ENCODE measurements around the gene ERI3. TPM values are rescaled to one million over a fixed set of nuclear protein-coding genes. Genes with fewer than 3 reads are reported as not detected.
A peak's percentile ranks its signal among the peaks of the same experiment; 100 is the strongest.

Gene ERI3
- total RNA-seq, 8 experiments from 2014 or later, result 58.1 to 101 (median 78.5) TPM

DNA sequence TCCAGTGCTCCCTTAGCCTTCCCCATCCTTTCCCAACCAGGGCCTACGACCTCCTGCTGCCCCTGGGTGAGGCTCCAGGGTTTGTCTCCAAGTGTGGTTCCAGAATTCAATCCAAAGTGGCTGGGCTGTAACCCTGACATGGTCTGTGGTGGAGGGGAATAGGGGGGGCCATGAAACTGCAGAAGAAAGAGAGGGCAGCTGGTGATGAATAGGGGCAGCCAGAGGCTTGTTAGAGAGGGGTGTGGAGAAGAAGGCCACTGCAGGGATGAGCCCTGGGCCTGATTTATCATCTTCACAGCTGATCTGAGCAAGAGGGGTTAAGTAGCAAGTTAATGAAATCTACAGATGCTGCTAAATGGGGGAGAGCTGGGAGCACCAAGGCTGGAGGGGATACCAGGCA is 12.9 kb upstream of the ERI3 start:
- Histone ChIP-seq H3K27ac (no peak overlapping the region), H3K4me3 (no peak overlapping the region), H3K4me1 (replicated peaks in 1 of 2) (peaks cover 42% of the 10 kb centered on the region in 2 donors)
- in situ Hi-C loops (cut with MboI; ENCODE audit: low pct_unique_long_range_greater_than_20kb in 2 of 9, low sequenced_read_pairs in 9 of 9, unreplicated experiment in 9 of 9), result no loop called here
- ATAC-seq (replicated peaks in 6 of 8), result peak in 5 of 8 experiments; percentile 19 to 50 (median 24)
- 27 to 50% methylated on average over 1 of the region's 1 CpG; no CpG with 5 or more reads in 8 of the 10 experiments for WGBS, 10 experiments

DNA sequence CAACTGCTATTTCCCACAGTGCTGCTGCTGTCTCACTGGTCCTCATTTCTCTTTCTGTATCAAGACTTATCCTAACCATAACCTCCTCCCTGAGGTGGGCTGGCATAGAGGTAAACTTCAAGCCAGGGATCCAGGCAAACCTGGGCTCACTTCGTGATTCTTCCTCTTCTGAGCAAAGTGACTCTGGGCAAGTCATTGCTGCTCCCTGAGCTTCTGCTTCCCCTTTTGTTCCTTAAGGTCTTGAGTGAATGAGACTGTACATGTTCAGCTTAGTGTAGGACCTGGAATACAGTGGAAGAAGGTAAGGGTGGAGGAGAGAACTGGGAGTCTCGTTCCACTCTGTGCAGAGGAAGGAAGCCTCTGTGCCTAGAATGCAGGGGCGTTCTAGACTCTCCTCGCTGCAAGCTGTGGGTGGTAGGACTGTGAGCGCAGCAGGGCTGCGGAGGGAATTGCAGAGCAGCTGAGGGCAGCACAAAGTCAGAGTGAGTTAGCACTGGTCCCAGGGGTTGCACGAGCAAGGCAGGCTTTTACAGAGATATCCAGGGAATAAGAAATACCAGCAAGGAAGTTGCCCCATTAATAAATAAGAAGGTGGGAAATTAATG is 11.4 kb upstream of the ERI3 start:
- H3K4me3 ChIP-seq, result no peak overlapping the region
- no peak for ATAC-seq (replicated peaks in 6 of 8)
- no peak overlapping the region for H3K27ac ChIP-seq
- WGBS, 10 experiments, result 8 to 100% (median 92%) methylated on average over 2 to 7 of the region's 7 CpGs; no CpG with 5 or more reads in 1 of the 10 experiments
- in situ Hi-C loops (cut with MboI; ENCODE audit: low pct_unique_long_range_greater_than_20kb in 2 of 9, low sequenced_read_pairs in 9 of 9, unreplicated experiment in 9 of 9), result no loop called here
- peaks cover 42% of the 10 kb centered on the region in 2 donors for H3K4me1 ChIP-seq (replicated peaks in 1 of 2)

DNA sequence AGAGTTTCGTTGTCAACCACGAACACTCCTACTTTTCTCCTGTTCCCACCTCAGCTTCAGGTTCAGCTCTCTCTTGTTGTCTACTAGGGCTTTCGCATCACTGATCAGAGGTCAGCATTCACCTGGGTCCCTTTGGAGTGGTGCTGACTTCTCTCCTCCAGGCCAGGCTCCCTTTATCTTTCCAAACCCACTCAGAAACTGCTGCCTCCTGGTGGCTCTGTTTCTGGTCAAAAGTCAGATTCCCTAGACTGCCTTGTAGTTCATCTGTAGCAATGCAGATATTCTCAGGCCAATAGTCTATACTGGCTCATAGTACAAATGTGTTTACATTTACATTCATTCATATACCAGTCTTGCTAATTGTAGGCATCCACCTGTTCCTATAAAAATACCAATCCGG is 6.4 kb upstream of the ERI3 start:
- 33 to 91% (median 65%) methylated on average over 1 to 4 of the region's 4 CpGs for WGBS, 10 experiments
- ATAC-seq (replicated peaks in 6 of 8), result no peak
- Histone ChIP-seq H3K27ac (no peak overlapping the region), H3K4me1 (replicated peaks in 1 of 2) (peaks cover 34 to 38% of the 10 kb centered on the region in 2 donors), H3K4me3 (no peak overlapping the region)
- in situ Hi-C loops (cut with MboI; ENCODE audit: low pct_unique_long_range_greater_than_20kb in 2 of 9, low sequenced_read_pairs in 9 of 9, unreplicated experiment in 9 of 9), result no loop called here

DNA sequence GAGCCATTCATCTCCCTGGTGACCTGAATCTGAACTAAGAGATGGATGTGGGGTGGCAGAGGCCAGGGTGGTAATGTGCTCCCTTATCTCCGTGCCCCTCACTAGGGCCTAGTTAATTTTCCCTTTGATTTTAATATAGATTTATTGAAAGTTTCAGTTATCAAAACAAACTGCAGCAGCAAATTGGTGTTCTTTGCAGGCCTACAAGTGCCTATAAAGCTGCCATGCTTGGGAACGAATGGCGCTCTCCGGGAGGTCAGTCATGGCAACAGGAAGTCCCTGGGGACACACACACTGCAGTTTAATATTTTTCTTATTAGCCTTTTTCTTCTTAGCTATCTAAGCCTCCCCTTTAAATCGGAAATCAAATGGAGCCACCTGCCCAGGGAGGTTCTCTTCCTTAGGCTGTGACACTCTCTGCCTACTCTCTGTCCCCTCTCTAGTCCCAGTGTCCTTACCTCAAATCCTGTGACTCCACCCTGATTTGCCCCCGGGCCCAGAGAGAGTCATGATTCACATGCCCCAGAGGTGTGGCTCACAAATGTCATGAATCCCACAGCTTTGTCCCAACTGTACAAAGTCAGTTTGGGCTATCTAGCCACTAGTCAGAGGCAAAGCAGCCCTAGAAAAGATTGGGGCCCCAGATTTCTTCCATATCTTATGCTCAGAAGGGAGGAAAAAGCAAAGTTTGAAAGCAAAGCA is 4.3 kb upstream of the ERI3 start:
- Histone ChIP-seq H3K4me1 (replicated peaks in 1 of 2) (peaks cover 27 to 29% of the 10 kb centered on the region in 2 donors), H3K4me3 (no peak overlapping the region), H3K27ac (peak overlapping the region in 1 of 2 donors; percentile 39)
- in situ Hi-C loops (cut with MboI; ENCODE audit: low pct_unique_long_range_greater_than_20kb in 2 of 9, low sequenced_read_pairs in 9 of 9, unreplicated experiment in 9 of 9), result no loop called here
- 13 to 76% (median 52%) methylated on average over 1 to 6 of the region's 6 CpGs for whole genome bisulfite sequencing, 10 experiments
- ATAC-seq (replicated peaks in 6 of 8), result peak in 2 of 8 experiments; percentile 8 to 14

DNA sequence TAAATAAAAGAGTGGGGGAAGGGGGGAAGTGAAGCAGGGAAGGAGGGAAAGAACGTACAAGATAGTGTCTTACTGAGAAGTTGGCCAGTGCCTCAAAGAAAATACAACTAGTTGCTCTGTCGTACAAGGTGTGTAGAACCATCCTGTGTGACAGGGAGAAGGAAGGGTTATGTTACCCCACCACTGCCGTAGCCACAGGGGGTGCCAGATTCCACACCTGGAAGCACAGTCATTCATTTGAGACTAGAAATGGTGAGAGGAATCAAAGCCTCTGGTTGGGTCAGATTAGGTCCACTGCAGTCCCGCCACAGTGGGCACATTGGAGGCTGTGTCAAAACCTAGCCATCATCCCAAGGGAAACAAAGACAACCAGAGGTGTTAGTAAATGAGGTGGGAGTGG is 2.7 kb upstream of the ERI3 start:
- no peak for ATAC-seq (replicated peaks in 6 of 8)
- Histone ChIP-seq H3K4me1 (replicated peaks in 1 of 2) (peaks cover 42 to 43% of the 10 kb centered on the region in 2 donors), H3K4me3 (no peak overlapping the region), H3K27ac (no peak overlapping the region)
- 15 to 100% (median 71%) methylated on average over 1 to 4 of the region's 4 CpGs; no CpG with 5 or more reads in 1 of the 10 experiments for WGBS, 10 experiments
- in situ Hi-C loops (cut with MboI; ENCODE audit: low pct_unique_long_range_greater_than_20kb in 2 of 9, low sequenced_read_pairs in 9 of 9, unreplicated experiment in 9 of 9), result no loop called here

DNA sequence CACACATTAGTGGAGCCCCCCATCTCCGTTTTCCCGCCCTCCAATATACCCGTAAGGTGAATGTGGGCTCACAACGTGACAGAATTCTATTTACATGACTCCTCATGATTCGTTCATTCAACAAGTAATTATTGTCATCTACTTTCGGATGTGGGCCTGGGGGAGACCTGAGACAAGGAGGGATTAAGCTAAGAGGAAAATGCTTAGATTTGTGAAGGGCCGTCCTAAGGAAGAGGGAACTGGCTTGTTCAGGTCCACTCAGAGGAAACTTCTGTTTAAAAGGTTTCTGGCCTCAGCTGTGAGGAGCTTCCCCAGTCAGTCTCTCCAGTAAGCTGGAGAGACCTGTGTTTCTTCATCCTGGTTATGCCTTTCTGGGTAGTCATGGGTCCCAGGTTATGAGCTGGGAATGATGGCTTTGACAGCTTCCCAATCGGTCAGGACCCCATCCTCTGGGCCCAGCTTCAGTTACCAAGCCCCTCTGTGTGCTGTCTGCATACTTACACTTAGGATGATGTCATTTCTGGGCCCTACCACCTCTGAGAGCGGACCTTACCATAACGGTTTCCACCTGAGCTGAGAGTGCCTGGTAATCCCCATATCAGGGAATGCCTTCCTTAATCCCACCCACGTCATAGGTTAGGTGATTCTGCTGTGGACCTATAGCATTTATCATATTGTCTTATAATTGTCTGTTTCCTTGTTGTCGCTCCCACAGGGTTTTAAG is 687 bp upstream of the ERI3 start:
- 47 to 100% (median 72%) methylated on average over 1 to 12 of the region's 12 CpGs for WGBS, 10 experiments
- Histone ChIP-seq H3K4me3 (peak overlapping the region in 3 of 5 donors; percentile 5 to 63 (median 61)), H3K4me1 (replicated peaks in 1 of 2) (peaks cover 42 to 43% of the 10 kb centered on the region in 2 donors), H3K27ac (peak overlapping the region in 1 of 2 donors; percentile 26)
- ATAC-seq (replicated peaks in 6 of 8), result no peak
- in situ Hi-C loops (cut with MboI; ENCODE audit: low pct_unique_long_range_greater_than_20kb in 2 of 9, low sequenced_read_pairs in 9 of 9, unreplicated experiment in 9 of 9), result no loop called here

DNA sequence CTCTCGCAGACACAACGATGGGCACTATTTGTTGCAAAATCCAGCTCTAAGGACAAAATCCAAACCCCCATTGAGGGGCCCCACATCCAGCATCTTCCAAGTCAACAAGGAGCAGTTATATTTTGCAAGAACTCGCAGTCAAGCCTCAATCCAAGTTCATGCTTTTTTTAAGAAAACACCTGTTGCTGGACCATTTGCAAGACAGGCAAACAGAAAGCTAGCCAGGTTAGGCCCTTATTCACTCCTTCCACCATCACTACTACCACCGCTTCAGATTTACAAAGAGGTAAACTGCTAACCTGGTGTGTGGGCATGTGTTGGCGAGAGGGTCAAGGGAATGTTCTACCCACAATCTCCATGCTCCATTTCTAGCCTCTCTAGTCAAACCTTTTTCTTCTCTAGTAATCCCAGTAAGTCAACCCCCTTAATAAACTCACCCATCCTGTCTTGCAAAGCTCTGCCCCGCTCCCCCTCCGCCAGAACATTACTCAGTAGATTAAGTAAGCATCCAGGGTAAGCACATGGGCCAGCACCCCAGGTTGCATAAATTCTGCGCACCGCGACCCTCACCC is 703 bp downstream of the ERI3 start:
- WGBS, 10 experiments, result 10 to 73% (median 40%) methylated on average over 2 to 8 of the region's 10 CpGs; no CpG with 5 or more reads in 1 of the 10 experiments
- in situ Hi-C loops (cut with MboI; ENCODE audit: low pct_unique_long_range_greater_than_20kb in 2 of 9, low sequenced_read_pairs in 9 of 9, unreplicated experiment in 9 of 9), result no loop called here
- ATAC-seq (replicated peaks in 6 of 8), result peak in 2 of 8 experiments; percentile 3 to 46
- Histone ChIP-seq H3K4me3 (peak overlapping the region; percentile 47 to 84 (median 63)), H3K27ac (peak overlapping the region; percentile 79 to 96), H3K4me1 (replicated peaks in 1 of 2) (peaks cover 32 to 35% of the 10 kb centered on the region in 2 donors)

DNA sequence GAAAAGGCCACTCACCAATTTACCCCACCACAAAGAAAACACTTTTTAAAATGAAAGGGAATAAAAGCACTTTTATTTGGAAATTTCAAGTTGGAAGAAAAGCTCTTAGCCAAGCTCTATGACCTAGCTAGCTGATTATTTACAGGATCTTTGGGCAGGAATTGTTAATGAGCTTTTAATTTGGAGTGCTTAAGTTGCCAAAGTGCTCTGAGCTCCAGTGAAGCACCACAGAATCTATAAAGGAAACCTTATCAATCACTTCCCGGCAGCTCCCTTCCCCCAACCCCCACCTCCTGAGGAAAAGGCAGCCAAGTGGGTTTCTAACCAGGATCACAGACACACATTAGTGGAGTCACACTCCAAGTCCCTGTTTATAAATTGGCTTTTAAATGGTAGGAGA is 1.5 kb downstream of the ERI3 start:
- 0 to 100% (median 0%) methylated on average over 1 of the region's 1 CpG; no CpG with 5 or more reads in 5 of the 10 experiments for WGBS, 10 experiments
- in situ Hi-C loops (cut with MboI; ENCODE audit: low pct_unique_long_range_greater_than_20kb in 2 of 9, low sequenced_read_pairs in 9 of 9, unreplicated experiment in 9 of 9), result no loop called here
- ATAC-seq (replicated peaks in 6 of 8), result no peak
- Histone ChIP-seq H3K4me3 (peak overlapping the region in 3 of 5 donors; percentile 4 to 72 (median 63)), H3K27ac (peak overlapping the region in 1 of 2 donors; percentile 96), H3K4me1 (replicated peaks in 1 of 2) (peaks cover 27 to 30% of the 10 kb centered on the region in 2 donors)

DNA sequence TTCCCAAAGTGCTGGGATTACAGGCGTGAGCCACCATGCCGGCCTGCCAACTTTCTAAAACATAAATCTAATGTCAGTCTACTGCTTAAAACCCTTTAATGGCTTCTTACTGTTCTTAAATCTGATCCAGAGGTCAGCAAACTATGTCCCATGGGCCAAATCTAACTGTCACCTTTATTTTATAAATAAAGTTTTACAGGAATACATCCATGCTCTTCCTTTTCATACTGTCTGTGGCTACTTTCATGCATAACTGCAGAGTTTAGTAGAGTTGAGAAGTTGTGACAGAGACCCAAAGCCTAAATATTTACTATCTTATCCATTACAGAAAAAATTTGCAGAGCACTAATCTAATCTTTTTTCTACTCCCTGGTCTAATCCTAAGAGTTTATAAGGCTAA is 3.8 kb downstream of the ERI3 start:
- in situ Hi-C loops (cut with MboI; ENCODE audit: low pct_unique_long_range_greater_than_20kb in 2 of 9, low sequenced_read_pairs in 9 of 9, unreplicated experiment in 9 of 9), result no loop called here
- no peak overlapping the region for H3K27ac ChIP-seq
- H3K4me3 ChIP-seq, result no peak overlapping the region
- H3K4me1 ChIP-seq (replicated peaks in 1 of 2), result peaks cover 43 to 44% of the 10 kb centered on the region in 2 donors
- ATAC-seq (replicated peaks in 6 of 8), result no peak
- WGBS, 10 experiments, result 70 to 100% (median 94%) methylated on average over 2 of the region's 2 CpGs; no CpG with 5 or more reads in 6 of the 10 experiments

DNA sequence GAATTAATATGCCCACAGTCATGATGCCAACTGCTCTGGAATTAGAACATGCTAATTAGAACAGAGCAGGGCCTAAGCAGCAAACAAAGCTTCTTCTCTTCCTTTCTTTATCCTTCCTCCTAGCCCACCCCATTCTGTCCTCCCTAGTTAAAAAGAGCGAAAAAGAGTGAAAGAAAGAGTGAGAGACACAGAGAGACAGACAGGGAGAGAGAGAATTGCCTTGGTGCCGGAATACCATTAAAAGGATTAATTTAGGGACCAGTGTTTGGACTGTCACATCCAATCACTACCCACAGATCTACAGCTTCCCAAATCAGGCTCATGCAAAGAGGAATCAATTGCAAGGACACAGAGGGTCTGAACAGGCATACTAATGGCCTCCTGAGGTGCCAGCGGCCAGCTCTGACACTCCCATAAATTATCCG is 7.0 kb downstream of the ERI3 start:
- Histone ChIP-seq H3K4me3 (no peak overlapping the region), H3K4me1 (replicated peaks in 1 of 2) (peaks cover 23 to 27% of the 10 kb centered on the region in 2 donors), H3K27ac (no peak overlapping the region)
- WGBS, 10 experiments, result 34 to 92% (median 69%) methylated on average over 1 to 4 of the region's 4 CpGs; no CpG with 5 or more reads in 1 of the 10 experiments
- peak in 6 of 8 experiments; percentile 16 to 47 (median 34) for ATAC-seq (replicated peaks in 6 of 8)
- in situ Hi-C loops (cut with MboI; ENCODE audit: low pct_unique_long_range_greater_than_20kb in 2 of 9, low sequenced_read_pairs in 9 of 9, unreplicated experiment in 9 of 9), result no loop called here

DNA sequence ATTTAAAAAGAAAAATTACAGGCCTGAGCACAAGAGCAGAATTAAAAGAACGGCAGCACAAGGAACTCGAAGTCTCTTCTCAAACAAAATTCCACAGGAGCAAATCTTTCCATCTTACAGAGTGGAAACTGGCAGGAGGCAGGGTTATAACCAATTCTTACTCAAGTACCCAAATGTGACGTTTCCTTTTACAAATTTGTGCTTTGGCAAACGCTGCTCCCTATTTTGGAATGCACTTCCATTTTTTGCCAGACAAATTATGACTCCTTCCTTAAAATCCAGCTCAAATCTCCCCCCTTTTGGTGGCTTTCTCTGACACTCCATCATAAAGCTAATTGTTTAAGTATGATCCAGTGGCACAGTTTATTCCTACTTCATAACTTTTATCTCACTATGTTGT is 7.8 kb downstream of the ERI3 start:
- H3K27ac ChIP-seq, result no peak overlapping the region
- ATAC-seq (replicated peaks in 6 of 8), result peak in 2 of 8 experiments; percentile 16 to 17
- no peak overlapping the region for H3K4me3 ChIP-seq
- H3K4me1 ChIP-seq (replicated peaks in 1 of 2), result peaks cover 20 to 25% of the 10 kb centered on the region in 2 donors
- 5 to 85% (median 69%) methylated on average over 2 to 4 of the region's 4 CpGs for WGBS, 10 experiments
- in situ Hi-C loops (cut with MboI; ENCODE audit: low pct_unique_long_range_greater_than_20kb in 2 of 9, low sequenced_read_pairs in 9 of 9, unreplicated experiment in 9 of 9), result no loop called here

DNA sequence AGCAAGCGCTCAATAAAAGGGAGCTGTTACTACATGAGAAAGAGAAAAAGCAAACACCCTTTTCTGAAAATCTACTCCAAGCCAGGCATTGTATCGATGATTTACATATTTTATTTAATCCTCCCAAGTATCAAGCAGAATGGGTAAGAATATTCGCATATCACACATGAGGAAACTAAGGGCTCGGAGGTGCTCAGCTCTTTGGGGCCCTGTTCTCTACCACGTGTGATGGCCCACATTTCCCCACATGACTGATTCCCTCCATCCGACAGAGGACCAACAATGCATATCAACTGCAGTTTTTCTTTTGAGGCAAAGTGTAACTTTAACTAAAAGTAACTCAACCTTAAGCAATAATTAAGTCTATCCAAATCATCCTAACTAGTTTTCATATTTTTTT is 8.2 kb downstream of the ERI3 start:
- in situ Hi-C loops (cut with MboI; ENCODE audit: low pct_unique_long_range_greater_than_20kb in 2 of 9, low sequenced_read_pairs in 9 of 9, unreplicated experiment in 9 of 9), result no loop called here
- ATAC-seq (replicated peaks in 6 of 8), result peak in 5 of 8 experiments; percentile 27 to 85 (median 62)
- H3K27ac ChIP-seq, result no peak overlapping the region
- peaks cover 20 to 25% of the 10 kb centered on the region in 2 donors for H3K4me1 ChIP-seq (replicated peaks in 1 of 2)
- 35 to 100% (median 70%) methylated on average over 1 to 6 of the region's 6 CpGs; no CpG with 5 or more reads in 2 of the 10 experiments for WGBS, 10 experiments
- H3K4me3 ChIP-seq, result no peak overlapping the region
